Endothelial cell of umbilical vein (primary cell): ENCODE measurements around the gene SAP30L.

Experiments
- EZH2 ChIP-seq: IDR thresholded peaks from 2 replicates; pipeline ENCODE4 v1.6.1; 2012; ENCODE audit warnings: borderline replicate concordance, low read depth, mild to moderate bottlenecking, moderate library complexity, low read length, inconsistent platforms; ENCODE audit not compliant: severe bottlenecking
- POLR2AphosphoS5 ChIP-seq: IDR thresholded peaks from 2 replicates; pipeline ENCODE4 v1.6.1; 2012; ENCODE audit warnings: low read depth, mild to moderate bottlenecking, control low read depth, low read length, moderate library complexity; ENCODE audit not compliant: insufficient read depth
- TF ChIP-seq, protein P1 (sequence below), 2 donors: IDR thresholded peaks; 1 replicate in 1 of 2; 2 replicates in 1 of 2; pipeline ENCODE4 v1.5.1; 2011; ENCODE audit warnings: low read length in 2 of 2, mild to moderate bottlenecking in 2 of 2, moderate library complexity in 2 of 2, control low read depth in 1 of 2, inconsistent platforms in 1 of 2, low read depth in 1 of 2; ENCODE audit not compliant: insufficient read depth in 1 of 2; ENCODE audit errors: extremely low read depth in 1 of 2

DNA sequence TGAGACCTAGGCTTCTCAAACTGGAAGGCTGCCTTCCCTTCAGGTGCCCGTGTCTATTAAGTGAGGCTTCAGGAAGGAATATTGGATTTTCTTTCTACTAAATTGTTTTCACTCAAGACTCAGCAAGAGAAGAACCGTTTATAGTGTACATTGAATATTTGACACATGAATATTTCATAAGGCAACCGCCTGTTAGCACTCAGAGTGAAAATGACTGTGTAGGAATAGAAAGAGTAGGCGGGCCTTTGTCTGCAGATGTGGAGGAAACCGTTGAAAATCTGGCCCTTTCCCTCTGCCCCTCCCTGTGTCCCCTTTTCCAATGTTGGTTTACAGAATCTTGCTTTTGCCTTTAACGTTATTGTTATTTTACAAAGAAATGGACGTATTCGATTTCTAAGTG, 6.2 kb downstream of the SAP30L start:
- TF ChIP-seq EZH2: no peak
- TF ChIP-seq, protein P1, sequence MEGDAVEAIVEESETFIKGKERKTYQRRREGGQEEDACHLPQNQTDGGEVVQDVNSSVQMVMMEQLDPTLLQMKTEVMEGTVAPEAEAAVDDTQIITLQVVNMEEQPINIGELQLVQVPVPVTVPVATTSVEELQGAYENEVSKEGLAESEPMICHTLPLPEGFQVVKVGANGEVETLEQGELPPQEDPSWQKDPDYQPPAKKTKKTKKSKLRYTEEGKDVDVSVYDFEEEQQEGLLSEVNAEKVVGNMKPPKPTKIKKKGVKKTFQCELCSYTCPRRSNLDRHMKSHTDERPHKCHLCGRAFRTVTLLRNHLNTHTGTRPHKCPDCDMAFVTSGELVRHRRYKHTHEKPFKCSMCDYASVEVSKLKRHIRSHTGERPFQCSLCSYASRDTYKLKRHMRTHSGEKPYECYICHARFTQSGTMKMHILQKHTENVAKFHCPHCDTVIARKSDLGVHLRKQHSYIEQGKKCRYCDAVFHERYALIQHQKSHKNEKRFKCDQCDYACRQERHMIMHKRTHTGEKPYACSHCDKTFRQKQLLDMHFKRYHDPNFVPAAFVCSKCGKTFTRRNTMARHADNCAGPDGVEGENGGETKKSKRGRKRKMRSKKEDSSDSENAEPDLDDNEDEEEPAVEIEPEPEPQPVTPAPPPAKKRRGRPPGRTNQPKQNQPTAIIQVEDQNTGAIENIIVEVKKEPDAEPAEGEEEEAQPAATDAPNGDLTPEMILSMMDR (IDR thresholded peaks at IDR 0.05; ENCODE audit: extremely low read depth in 1 of 2, insufficient read depth in 1 of 2, low read depth in 1 of 2, low read length in 2 of 2): no peak
- TF ChIP-seq POLR2AphosphoS5: no peak
